VCaP (cell line): ENCODE results near the gene AIFM2.
"Not testable (repeated sequence)": the region's sequence is repeated elsewhere in the genome, so short reads cannot be mapped to it uniquely, and the experiment has no call there.

ENCODE experiments used
- H3K27ac ChIP-seq: fragments of 450-650 bp; 2 replicates; pipeline ENCODE4 v1.5.1; 2017
- CTCF ChIP-seq: fragments of 450-650 bp; conservative IDR thresholded peaks from 2 replicates; pipeline ENCODE4 v1.5.1; 2017; ENCODE audit warnings: mild to moderate bottlenecking, moderate library complexity

Gene AIFM2

GRCh38 chr10:70111496-70111895, 21.1 kb downstream of the AIFM2 start:
- no peak for TF ChIP-seq CTCF
- H3K27ac ChIP-seq = no peak overlapping the region

- TF ChIP-seq CTCF = no peak
- H3K27ac ChIP-seq = no peak overlapping the region
Observed at GRCh38 chr10:70109064-70109729, 23.4 kb downstream of the AIFM2 start.

- H3K27ac ChIP-seq = no peak overlapping the region
- TF ChIP-seq CTCF = peak; percentile 43
Observed at GRCh38 chr10:70106958-70107791, 25.4 kb downstream of the AIFM2 start.

GRCh38 chr10:70101668-70102067, 31.0 kb downstream of the AIFM2 start:
- TF ChIP-seq CTCF = no peak
- H3K27ac ChIP-seq = no peak overlapping the region

- H3K27ac ChIP-seq = not testable (repeated sequence)
Observed at GRCh38 chr10:70101068-70101562, 31.5 kb downstream of the AIFM2 start.

GRCh38 chr10:70098271-70098670, 34.4 kb downstream of the AIFM2 start:
- no peak for TF ChIP-seq CTCF
- H3K27ac ChIP-seq = no peak overlapping the region

- TF ChIP-seq CTCF = no peak
- no peak overlapping the region for H3K27ac ChIP-seq
Observed at GRCh38 chr10:70097459-70097858, 35.2 kb downstream of the AIFM2 start.
